Activated naive CD8-positive, alpha-beta T cell treated with anti-CD3 and anti-CD28 coated beads, Interleukin-2, amount 10 ng/mL, durations not matched to agents 7 days and 5 days (primary cell): Measurements from ENCODE around the gene RTRAF. TPM values are rescaled to one million over a fixed set of nuclear protein-coding genes. Genes with fewer than 3 reads are reported as not detected.

Experiments
- ATAC-seq: fragments of 150-1000 bp; cut with Tn5 transposase; one replicate; pipeline ENCODE4 v1.10.0; 2021; ENCODE audit warnings: low read depth, moderate library complexity
- POLR2A ChIA-PET: fragments of 350-600 bp; sonication (Branson Sonifier 250); formaldehyde crosslinking; loops from one replicate; lab custom pipeline; 2021; ENCODE audit warnings: antibody characterized with exemption; lab: Charles Lee
- DNase-seq: peaks from one replicate; pipeline ENCODE4 v3.0.0; 2021
- H3K27ac Mint-ChIP-seq: one replicate; pipeline ENCODE4 v1.8.0; 2022; ENCODE audit warnings: mild to moderate bottlenecking, mixed read lengths
- H3K27me3 Mint-ChIP-seq: one replicate; pipeline ENCODE4 v1.8.0; 2022; ENCODE audit warnings: mild to moderate bottlenecking, moderate library complexity, mixed read lengths
- H3K36me3 Mint-ChIP-seq: one replicate; pipeline ENCODE4 v1.8.0; 2021; ENCODE audit warnings: mild to moderate bottlenecking, mixed read lengths
- H3K4me1 Mint-ChIP-seq: one replicate; pipeline ENCODE4 v1.8.0; 2021; ENCODE audit warnings: mixed read lengths
- H3K4me3 Mint-ChIP-seq: one replicate; pipeline ENCODE4 v1.8.0; 2022; ENCODE audit warnings: mild to moderate bottlenecking, moderate library complexity, mixed read lengths
- H3K9me3 Mint-ChIP-seq: one replicate; pipeline ENCODE4 v1.8.0; 2021; ENCODE audit warnings: mixed read lengths
- total RNA-seq, 2 experiments: library from RNA; stranded (reverse); gene quantifications; one replicate each; pipeline ENCODE4 v1.2.3, GENCODE V29; 2021

The RTRAF gene
- 100 to 1,000 TPM; 143 to 147 TPM for total RNA-seq

DNA sequence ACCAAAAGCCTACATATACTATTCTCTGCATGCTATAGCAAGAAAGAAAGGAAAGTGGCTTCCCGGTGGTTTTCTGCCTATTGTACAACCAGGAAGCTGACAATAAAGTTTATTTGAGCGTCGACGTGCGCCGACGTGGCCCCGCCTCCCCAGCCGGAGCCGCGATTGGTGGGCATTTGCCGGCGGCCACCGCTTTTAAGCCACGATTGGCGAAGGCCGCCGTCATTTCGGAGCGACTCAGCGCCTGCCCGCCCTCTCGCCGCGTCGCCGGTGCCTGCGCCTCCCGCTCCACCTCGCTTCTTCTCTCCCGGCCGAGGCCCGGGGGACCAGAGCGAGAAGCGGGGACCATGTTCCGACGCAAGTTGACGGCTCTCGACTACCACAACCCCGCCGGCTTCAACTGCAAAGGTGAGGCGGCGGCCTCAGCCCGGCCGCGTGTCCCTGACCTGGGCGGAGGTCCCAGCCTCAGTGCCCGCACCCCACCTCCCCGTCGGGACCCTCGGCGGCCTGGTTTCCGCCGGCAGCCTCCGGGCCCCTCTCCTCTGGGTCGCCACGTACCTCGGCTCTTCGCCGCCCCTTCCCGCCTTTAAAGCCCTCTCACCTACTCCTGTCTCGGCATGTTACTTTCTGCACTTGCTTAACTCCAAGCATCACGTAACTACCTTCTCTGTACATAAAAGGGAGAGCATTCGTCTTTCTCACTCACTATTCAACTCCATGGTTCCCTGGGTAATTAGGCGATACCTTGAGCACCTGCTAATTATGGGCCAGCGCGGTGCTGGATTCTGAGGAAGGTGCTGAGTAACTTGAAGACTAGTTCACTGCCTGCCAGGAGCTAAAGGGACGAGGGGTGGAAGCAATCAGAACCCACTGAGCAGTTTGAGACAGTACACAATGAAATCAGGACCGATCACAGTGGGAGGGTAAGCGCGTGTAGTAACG lies at the start of gene RTRAF:
Gene RTRAF (plus strand): TSS at position 254 of the 942 bp plus-strand sequence. CDS start 94 bp downstream, at position 348.
- POLR2A ChIA-PET, result interaction anchor here (1.0 kb wide), 2 partner anchors 129 to 143 kb away, joined by 3 read pairs; partner anchors contain the start of gene GNG2
- no peaks in the 10 kb centered on the region for H3K9me3 Mint-ChIP-seq
- peaks cover 25% of the 10 kb centered on the region for H3K4me1 Mint-ChIP-seq
- DNase-seq, result peak; percentile 94
- peak within 1 kb of the TSS; percentile 96 for H3K27ac Mint-ChIP-seq
- H3K4me3 Mint-ChIP-seq, result peak within 1 kb of the TSS; percentile 88
- H3K36me3 Mint-ChIP-seq, result peaks cover 4% of the 10 kb centered on the region
- no peaks in the 10 kb centered on the region for H3K27me3 Mint-ChIP-seq
- ATAC-seq, result peak; percentile 97

DNA sequence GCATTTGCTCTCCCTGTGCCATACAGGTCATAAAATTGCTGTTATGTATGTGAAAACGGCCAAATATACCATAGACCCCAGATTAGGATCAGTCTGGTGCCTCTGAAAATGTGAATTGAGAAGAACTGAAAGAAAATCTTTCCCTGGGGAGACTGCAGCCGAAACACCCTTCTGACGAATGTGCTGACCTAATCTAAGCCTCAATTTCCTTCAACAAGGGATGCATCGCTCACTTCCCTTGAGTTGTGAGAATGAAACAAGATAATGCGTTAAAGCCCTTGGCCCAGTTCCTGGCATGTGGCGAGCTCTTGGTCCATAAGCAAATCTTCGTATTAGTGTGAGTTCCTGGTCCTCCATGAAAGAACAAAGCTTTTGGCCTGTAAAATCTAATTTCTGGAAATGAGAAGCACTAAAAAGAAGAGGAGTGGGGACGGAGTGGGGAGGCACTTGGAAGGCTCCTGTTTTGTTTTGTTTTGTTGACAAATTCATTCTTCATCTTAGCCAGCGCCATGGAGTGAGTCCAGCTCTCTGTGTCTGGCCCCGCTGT lies 49.5 kb upstream of the RTRAF start:
- peaks cover 7% of the 10 kb centered on the region for H3K4me1 Mint-ChIP-seq
- H3K9me3 Mint-ChIP-seq, result peaks cover 2% of the 10 kb centered on the region

DNA sequence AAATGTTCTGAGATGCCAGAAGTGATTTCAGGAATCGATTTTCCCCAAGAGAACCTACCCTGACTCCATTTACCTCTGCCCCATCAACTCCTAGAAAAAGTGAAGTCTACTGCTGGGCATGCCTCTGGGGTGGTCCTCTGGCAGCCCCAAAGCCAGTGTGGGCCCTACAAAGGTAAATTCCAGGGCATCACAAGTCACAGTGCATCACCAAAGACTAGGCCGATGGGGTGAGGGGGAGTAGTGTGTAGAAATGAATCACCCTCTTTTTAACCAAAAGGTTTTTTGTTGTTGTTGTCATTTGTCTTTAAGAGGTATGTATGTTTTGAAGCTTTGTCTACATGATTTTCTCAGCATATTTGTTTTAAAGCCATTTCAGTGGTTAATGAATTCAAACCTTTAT lies 46.4 kb upstream of the RTRAF start:
- POLR2A ChIA-PET, result no interaction called here
- peaks cover 9% of the 10 kb centered on the region for H3K4me1 Mint-ChIP-seq
- no peak overlapping the region for H3K27ac Mint-ChIP-seq
- no peaks in the 10 kb centered on the region for H3K27me3 Mint-ChIP-seq
- H3K9me3 Mint-ChIP-seq, result peaks cover 12% of the 10 kb centered on the region
- H3K4me3 Mint-ChIP-seq, result no peak overlapping the region
- ATAC-seq, result no peak
- DNase-seq, result no peak
- H3K36me3 Mint-ChIP-seq, result peaks cover 80% of the 10 kb centered on the region

More for the DNA sequence above, 49.5 kb upstream of the RTRAF start:
- POLR2A ChIA-PET, result no interaction called here
- peaks cover 63% of the 10 kb centered on the region for H3K36me3 Mint-ChIP-seq
- no peak overlapping the region for H3K27ac Mint-ChIP-seq
- ATAC-seq (no peak), DNase-seq (no peak)
- no peaks in the 10 kb centered on the region for H3K27me3 Mint-ChIP-seq
- no peak overlapping the region for H3K4me3 Mint-ChIP-seq

DNA sequence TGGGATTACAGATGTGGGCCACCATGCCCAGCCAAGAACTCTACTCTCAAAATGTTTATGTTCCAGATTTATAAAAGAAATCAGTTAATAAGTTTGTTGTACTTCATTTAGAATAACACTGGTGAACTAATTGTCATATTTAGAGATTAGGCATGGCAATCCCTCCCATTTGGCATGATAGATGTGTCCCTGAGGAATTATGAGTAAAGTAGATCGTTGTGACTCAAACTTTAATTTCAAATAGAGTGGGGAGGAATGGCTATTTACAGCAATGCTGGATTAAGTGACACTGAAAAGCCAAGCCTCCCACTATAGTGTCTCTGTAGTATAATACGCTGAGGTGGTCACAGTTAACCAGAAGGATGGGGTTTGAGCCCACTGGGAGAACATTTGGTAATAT lies 39.3 kb upstream of the RTRAF start:
- Mint-ChIP-seq H3K9me3 (peaks cover 10% of the 10 kb centered on the region), H3K27me3 (no peaks in the 10 kb centered on the region), H3K4me1 (peaks cover 9% of the 10 kb centered on the region), H3K4me3 (no peak overlapping the region), H3K27ac (no peak overlapping the region), H3K36me3 (peaks cover 77% of the 10 kb centered on the region)
- DNase-seq (no peak), ATAC-seq (no peak)
- POLR2A ChIA-PET, result no interaction called here

DNA sequence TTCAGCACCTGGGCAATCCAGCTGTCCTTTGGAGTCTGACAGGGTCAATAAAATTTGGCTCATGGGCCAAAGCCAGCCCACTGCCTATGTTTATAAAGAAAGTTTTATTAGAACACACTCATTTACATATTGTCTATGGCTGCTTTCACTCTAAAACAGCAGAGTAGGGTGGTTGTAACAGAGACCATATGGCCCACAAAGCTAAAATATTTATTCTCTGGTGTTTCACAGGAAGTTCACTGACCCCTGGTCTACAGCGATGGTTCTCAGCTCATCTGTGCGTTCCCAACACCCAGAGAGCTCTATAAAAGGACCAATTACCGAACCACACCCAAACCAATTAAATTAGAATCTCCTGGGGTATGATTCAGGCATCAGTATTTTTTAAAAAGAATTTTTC lies 37.7 kb upstream of the RTRAF start:
- ATAC-seq, result no peak
- peaks cover 1% of the 10 kb centered on the region for H3K9me3 Mint-ChIP-seq
- no peaks in the 10 kb centered on the region for H3K27me3 Mint-ChIP-seq
- no peak overlapping the region for H3K4me3 Mint-ChIP-seq
- POLR2A ChIA-PET, result no interaction called here
- H3K4me1 Mint-ChIP-seq, result peaks cover 8% of the 10 kb centered on the region
- DNase-seq, result no peak
- H3K36me3 Mint-ChIP-seq, result peaks cover 76% of the 10 kb centered on the region
- H3K27ac Mint-ChIP-seq, result no peak overlapping the region

DNA sequence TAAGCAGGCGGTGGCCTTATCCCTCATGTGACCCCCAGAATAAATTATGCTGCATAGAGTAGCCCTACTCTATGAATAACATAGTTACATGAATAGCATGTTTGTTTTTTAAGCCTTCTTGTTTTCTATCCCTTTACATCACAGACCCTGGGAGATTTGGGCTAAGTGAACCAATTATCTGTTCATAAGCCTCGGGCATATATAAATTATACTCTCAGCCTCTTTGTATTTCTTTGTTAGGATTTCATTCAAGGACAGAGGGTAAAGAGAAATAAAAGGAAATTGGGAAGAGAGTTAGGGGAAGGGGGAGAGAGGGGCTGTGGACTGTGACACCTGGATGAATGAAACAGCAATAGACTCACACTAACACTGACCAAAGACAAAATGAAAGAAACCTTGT lies 35.3 kb upstream of the RTRAF start:
- Mint-ChIP-seq H3K9me3 (peaks cover 7% of the 10 kb centered on the region), H3K4me3 (no peak overlapping the region), H3K27me3 (no peaks in the 10 kb centered on the region), H3K27ac (no peak overlapping the region), H3K36me3 (peaks cover 85% of the 10 kb centered on the region), H3K4me1 (peaks cover 14% of the 10 kb centered on the region)
- no peak for ATAC-seq
- POLR2A ChIA-PET, result no interaction called here
- DNase-seq, result no peak

DNA sequence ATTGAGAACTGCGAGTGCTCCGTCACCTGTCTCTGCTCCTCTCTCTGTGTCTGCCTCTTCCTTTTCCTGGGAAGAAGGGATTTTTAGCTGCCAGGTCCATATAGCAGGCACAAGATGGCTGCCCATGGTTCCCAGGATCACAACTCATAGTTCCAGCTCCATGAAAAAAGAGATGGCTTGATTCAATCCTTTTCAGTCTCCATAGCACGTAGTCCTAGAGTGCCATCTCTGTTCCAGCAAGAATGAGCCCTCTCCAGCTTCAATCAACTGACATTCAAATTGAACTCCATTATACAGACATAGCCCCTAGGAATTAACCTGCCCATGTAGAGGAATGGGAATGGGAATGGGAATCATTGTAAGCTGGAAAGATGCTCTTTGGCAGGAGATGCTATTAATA lies 34.7 kb upstream of the RTRAF start:
- no peak overlapping the region for H3K4me3 Mint-ChIP-seq
- POLR2A ChIA-PET, result no interaction called here
- peaks cover 16% of the 10 kb centered on the region for H3K4me1 Mint-ChIP-seq
- peaks cover 89% of the 10 kb centered on the region for H3K36me3 Mint-ChIP-seq
- no peak for DNase-seq
- no peaks in the 10 kb centered on the region for H3K27me3 Mint-ChIP-seq
- H3K27ac Mint-ChIP-seq, result no peak overlapping the region
- peaks cover 11% of the 10 kb centered on the region for H3K9me3 Mint-ChIP-seq
- no peak for ATAC-seq

DNA sequence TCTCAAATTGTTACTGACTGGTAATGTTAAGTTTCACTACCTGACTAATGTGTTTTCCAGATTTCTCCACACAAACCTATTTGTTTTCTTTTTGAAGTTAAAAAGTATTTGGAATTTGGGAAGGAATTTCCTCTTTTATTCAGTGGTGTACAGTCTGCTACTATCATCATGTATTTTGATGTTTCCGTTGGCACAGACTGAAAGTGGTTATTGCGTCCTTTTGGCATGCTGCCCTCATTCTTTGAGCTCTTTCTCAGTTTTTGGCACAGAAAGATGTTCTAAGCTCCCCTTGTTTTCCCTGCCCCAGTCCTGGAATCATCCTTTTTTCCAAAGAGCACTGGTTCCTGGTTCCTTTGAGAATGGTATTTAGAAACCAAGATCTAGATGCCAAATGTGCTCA lies 31.4 kb upstream of the RTRAF start:
- H3K4me1 Mint-ChIP-seq, result peaks cover 30% of the 10 kb centered on the region
- H3K4me3 Mint-ChIP-seq, result no peak overlapping the region
- POLR2A ChIA-PET, result no interaction called here
- no peak overlapping the region for H3K27ac Mint-ChIP-seq
- ATAC-seq (no peak), DNase-seq (no peak)
- peaks cover 84% of the 10 kb centered on the region for H3K36me3 Mint-ChIP-seq
- peaks cover 15% of the 10 kb centered on the region for H3K9me3 Mint-ChIP-seq
- H3K27me3 Mint-ChIP-seq, result no peaks in the 10 kb centered on the region

DNA sequence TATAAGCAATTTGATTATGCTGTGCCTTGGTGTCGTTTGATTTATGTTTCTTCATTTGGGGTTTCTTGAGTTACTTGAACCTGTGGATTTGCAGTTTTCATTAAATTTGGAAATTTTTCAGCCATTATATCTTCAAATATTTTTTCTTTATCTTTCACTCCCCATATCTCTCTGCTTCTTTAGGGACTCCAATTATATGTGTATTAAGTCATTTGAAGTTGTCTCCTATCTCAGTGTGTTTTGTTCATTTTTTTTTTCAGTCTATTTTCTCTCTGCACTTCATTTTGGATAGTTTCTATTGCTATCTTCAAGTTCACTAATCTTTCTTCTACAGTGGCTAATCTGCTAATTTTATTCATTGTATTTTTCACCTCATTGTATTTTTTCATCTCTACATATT lies 29.4 kb upstream of the RTRAF start:
- no peak overlapping the region for H3K4me3 Mint-ChIP-seq
- H3K27me3 Mint-ChIP-seq, result no peaks in the 10 kb centered on the region
- ATAC-seq, result no peak
- no peak overlapping the region for H3K27ac Mint-ChIP-seq
- POLR2A ChIA-PET, result interaction anchor here (0.6 kb wide), 1 partner anchor 737 kb away, joined by 4 read pairs; no protein-coding TSS in a partner anchor
- peaks cover 15% of the 10 kb centered on the region for H3K9me3 Mint-ChIP-seq
- H3K4me1 Mint-ChIP-seq, result peaks cover 35% of the 10 kb centered on the region
- DNase-seq, result no peak
- peaks cover 76% of the 10 kb centered on the region for H3K36me3 Mint-ChIP-seq

DNA sequence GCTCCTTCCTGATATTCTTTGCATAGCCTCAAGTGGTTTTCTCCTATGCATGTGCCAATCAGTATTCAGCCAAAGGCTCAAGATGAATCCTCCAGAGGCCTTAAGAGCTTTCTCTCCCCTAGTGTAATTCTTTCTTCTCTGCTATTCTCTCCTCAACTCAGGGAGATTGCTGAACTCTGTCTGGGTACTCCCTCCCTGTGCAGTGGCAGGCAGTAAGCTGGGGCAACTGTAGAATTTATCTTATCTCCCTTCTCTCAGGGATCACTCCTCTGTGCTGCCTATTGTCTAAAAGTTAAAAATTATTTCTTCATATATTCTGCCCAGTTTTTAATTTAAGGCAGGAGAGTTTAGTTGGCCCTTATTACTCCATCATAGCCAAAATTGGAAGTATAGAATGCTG lies 28.5 kb upstream of the RTRAF start:
- ATAC-seq (no peak), DNase-seq (no peak)
- Mint-ChIP-seq H3K27me3 (no peaks in the 10 kb centered on the region), H3K27ac (no peak overlapping the region), H3K36me3 (peaks cover 69% of the 10 kb centered on the region), H3K4me3 (no peak overlapping the region), H3K9me3 (peaks cover 15% of the 10 kb centered on the region), H3K4me1 (peaks cover 35% of the 10 kb centered on the region)
- POLR2A ChIA-PET, result no interaction called here

DNA sequence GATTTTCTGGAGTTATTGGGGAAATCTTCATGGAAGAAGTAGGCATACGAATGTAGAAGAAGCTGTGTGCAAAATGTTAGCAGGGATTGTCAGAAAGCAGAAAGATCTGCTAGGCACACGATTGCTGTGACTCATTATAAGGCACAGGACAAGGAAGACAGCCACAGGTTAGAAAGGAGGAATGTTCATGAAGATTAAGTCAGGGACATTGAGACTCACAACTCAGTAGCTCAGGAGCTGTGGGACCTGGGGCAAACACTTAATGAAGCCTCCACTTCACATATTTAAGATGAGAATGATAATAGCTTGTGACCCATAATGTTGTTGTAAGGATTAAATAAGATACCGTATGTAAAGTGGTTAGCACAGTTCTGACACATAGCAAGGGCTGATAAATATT lies 26.6 kb upstream of the RTRAF start:
- Mint-ChIP-seq H3K4me3 (no peak overlapping the region), H3K4me1 (peaks cover 30% of the 10 kb centered on the region), H3K27me3 (no peaks in the 10 kb centered on the region), H3K9me3 (peaks cover 10% of the 10 kb centered on the region), H3K27ac (no peak overlapping the region), H3K36me3 (peaks cover 54% of the 10 kb centered on the region)
- DNase-seq, result no peak
- POLR2A ChIA-PET, result interaction anchor here (0.9 kb wide), 1 partner anchor 115 kb away, joined by 3 read pairs; no protein-coding TSS in a partner anchor
- no peak for ATAC-seq

DNA sequence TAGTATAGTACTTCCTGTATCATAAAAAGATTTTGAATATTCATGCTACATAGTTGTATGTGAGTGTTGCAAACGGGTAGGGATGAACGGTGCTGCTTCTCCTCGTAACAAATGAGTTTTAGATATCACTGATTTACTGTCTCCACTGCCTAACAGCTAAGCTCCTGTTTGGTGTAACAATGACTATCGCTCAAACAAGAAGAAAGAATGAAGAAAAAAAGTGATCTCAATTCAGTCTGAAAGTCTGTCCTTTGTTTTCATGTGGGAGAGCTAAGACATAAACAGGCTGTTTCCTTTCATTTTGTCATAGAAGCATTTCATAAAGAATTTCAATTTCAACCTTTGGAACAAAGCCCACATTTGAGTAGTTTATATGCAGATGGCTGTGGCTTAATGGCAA lies 26.1 kb upstream of the RTRAF start:
- no peaks in the 10 kb centered on the region for H3K27me3 Mint-ChIP-seq
- peak overlapping the region; percentile 33 for H3K4me3 Mint-ChIP-seq
- POLR2A ChIA-PET, result interaction anchor here (0.9 kb wide), 1 partner anchor 116 kb away, joined by 3 read pairs; no protein-coding TSS in a partner anchor
- no peak for DNase-seq
- peaks cover 49% of the 10 kb centered on the region for H3K36me3 Mint-ChIP-seq
- peak overlapping the region; percentile 49 for H3K27ac Mint-ChIP-seq
- no peak for ATAC-seq
- peaks cover 10% of the 10 kb centered on the region for H3K9me3 Mint-ChIP-seq
- H3K4me1 Mint-ChIP-seq, result peaks cover 30% of the 10 kb centered on the region

DNA sequence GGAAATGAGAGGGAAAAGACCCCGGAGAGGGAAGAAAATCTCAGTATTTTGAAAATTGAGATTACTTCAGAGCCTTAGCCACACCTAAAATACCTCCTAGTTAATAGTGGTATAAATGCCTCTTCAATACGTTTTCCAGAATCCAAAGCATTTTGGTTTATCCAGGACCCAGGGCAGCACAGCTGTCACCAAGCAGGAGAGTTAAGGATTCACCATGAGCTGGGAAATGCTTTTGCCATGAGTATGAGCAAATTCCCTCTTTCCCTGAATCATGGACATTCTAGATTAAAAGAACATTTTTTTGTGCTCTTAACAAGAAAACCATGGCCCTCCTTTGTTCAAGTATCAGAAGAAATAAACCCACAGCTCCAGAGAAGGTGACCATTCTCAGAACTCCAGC lies 21.8 kb upstream of the RTRAF start:
- no peak overlapping the region for H3K4me3 Mint-ChIP-seq
- H3K27ac Mint-ChIP-seq, result no peak overlapping the region
- no peaks in the 10 kb centered on the region for H3K9me3 Mint-ChIP-seq
- no peak for ATAC-seq
- peaks cover 11% of the 10 kb centered on the region for H3K4me1 Mint-ChIP-seq
- H3K36me3 Mint-ChIP-seq, result peaks cover 28% of the 10 kb centered on the region
- no peak for DNase-seq
- H3K27me3 Mint-ChIP-seq, result no peaks in the 10 kb centered on the region
- POLR2A ChIA-PET, result no interaction called here
